ENCODE data around the gene TCP11.

The TCP11 gene

GRCh38 chr6:35092362-35093117 is 48.6 kb downstream of the TCP11 start:
- DNase-seq (ENCODE audit: low spot score), result peak; percentile 84

- peak; percentile 51 for DNase-seq (ENCODE audit: low spot score)
These were observed 49.6 kb downstream of the TCP11 start for GRCh38 chr6:35091346-35092083.

- DNase-seq (ENCODE audit: low spot score), result peak; percentile 16
These were observed 50.4 kb downstream of the TCP11 start for GRCh38 chr6:35090734-35091133.

- DNase-seq (ENCODE audit: low spot score), result peak; percentile 61
These were observed 51.1 kb downstream of the TCP11 start for GRCh38 chr6:35089935-35090505.

GRCh38 chr6:35089216-35089934 is 51.8 kb downstream of the TCP11 start:
- DNase-seq (ENCODE audit: low spot score), result no peak

GRCh38 chr6:35088281-35089215 is 52.6 kb downstream of the TCP11 start:
- DNase-seq (ENCODE audit: low spot score), result peak; percentile 3

GRCh38 chr6:35087361-35088280 is 53.5 kb downstream of the TCP11 start:
- peak; percentile 5 for DNase-seq (ENCODE audit: low spot score)

- DNase-seq (ENCODE audit: low spot score), result peak; percentile 4
These were observed 54.3 kb downstream of the TCP11 start for GRCh38 chr6:35086636-35087360.

GRCh38 chr6:35086282-35086632 is 54.9 kb downstream of the TCP11 start:
- no peak for DNase-seq (ENCODE audit: low spot score)

- DNase-seq (ENCODE audit: low spot score), result no peak
These were observed 55.5 kb downstream of the TCP11 start for GRCh38 chr6:35085359-35086281.

GRCh38 chr6:35084511-35085203 is 56.5 kb downstream of the TCP11 start:
- DNase-seq (ENCODE audit: low spot score), result no peak

GRCh38 chr6:35084041-35084491 is 57.1 kb downstream of the TCP11 start:
- no peak for DNase-seq (ENCODE audit: low spot score)

- DNase-seq (ENCODE audit: low spot score), result no peak
These were observed 57.6 kb downstream of the TCP11 start for GRCh38 chr6:35083507-35083906.

- no peak for DNase-seq (ENCODE audit: low spot score)
These were observed 58.3 kb downstream of the TCP11 start for GRCh38 chr6:35082733-35083403.

GRCh38 chr6:35082046-35082732 is 59.0 kb downstream of the TCP11 start:
- no peak for DNase-seq (ENCODE audit: low spot score)

GRCh38 chr6:35081426-35081851 is 59.7 kb downstream of the TCP11 start:
- DNase-seq (ENCODE audit: low spot score), result no peak
